Measurements from ENCODE around the gene TPGS1. TPM values are rescaled to one million over a fixed set of nuclear protein-coding genes. Genes with fewer than 3 reads are reported as not detected.
A peak's percentile ranks its signal among the peaks of the same experiment; 100 is the strongest.
"Not testable (repeated sequence)": the region's sequence is repeated elsewhere in the genome, so short reads cannot be mapped to it uniquely, and the experiment has no call there.

TPGS1 gene
- total RNA-seq, 6 experiments from 2014 or later: 20.2 to 24.7 (median 21.1) TPM

- H3K4me3 Mint-ChIP-seq: no peak overlapping the region
Measured at GRCh38 chr19:474126-475078, 32.9 kb upstream of the TPGS1 start.

GRCh38 chr19:475360-475759 lies 31.9 kb upstream of the TPGS1 start:
- Mint-ChIP-seq H3K9me3 (peaks cover 8% of the 10 kb centered on the region), H3K27me3 (ENCODE audit: insufficient read depth) (no peaks in the 10 kb centered on the region; the same call in none of the 2 replicates), H3K36me3 (ENCODE audit: low read depth) (peaks cover 7% of the 10 kb centered on the region), H3K4me1 (ENCODE audit: low read depth) (peaks cover 11% of the 10 kb centered on the region), H3K27ac (no peak overlapping the region), H3K4me3 (no peak overlapping the region)
- DNase-seq: no peak
- TF ChIP-seq CTCF (IDR thresholded peaks at IDR 0.05): no peak

More at GRCh38 chr19:474126-475078, 32.9 kb upstream of the TPGS1 start:
- TF ChIP-seq CTCF (IDR thresholded peaks at IDR 0.05): no peak
- no peak for DNase-seq
- H3K9me3 Mint-ChIP-seq: no peaks in the 10 kb centered on the region
- no peaks in the 10 kb centered on the region; the same call in 1 of the 2 replicates for H3K27me3 Mint-ChIP-seq (ENCODE audit: insufficient read depth)
- peaks cover 6% of the 10 kb centered on the region for H3K4me1 Mint-ChIP-seq (ENCODE audit: low read depth)
- H3K27ac Mint-ChIP-seq: no peak overlapping the region
- H3K36me3 Mint-ChIP-seq (ENCODE audit: low read depth): no peaks in the 10 kb centered on the region

GRCh38 chr19:478236-478903 lies 28.9 kb upstream of the TPGS1 start:
- H3K9me3 Mint-ChIP-seq: peaks cover 31% of the 10 kb centered on the region
- no peaks in the 10 kb centered on the region; the same call in none of the 2 replicates for H3K27me3 Mint-ChIP-seq (ENCODE audit: insufficient read depth)
- no peak for TF ChIP-seq CTCF (IDR thresholded peaks at IDR 0.05)
- H3K36me3 Mint-ChIP-seq (ENCODE audit: low read depth): peaks cover 13% of the 10 kb centered on the region
- H3K27ac Mint-ChIP-seq: no peak overlapping the region
- H3K4me3 Mint-ChIP-seq: no peak overlapping the region
- no peak for DNase-seq
- 0 out of 2 replicates have a peak, but pooled peaks cover 5% of the 10 kb centered on the region for H3K4me1 Mint-ChIP-seq (ENCODE audit: low read depth)

GRCh38 chr19:478976-479375 lies 28.3 kb upstream of the TPGS1 start:
- no peak for TF ChIP-seq CTCF (IDR thresholded peaks at IDR 0.05)
- Mint-ChIP-seq H3K4me1 (ENCODE audit: low read depth) (0 out of 2 replicates have a peak, but pooled peaks cover 5% of the 10 kb centered on the region), H3K27me3 (ENCODE audit: insufficient read depth) (no peaks in the 10 kb centered on the region; the same call in none of the 2 replicates), H3K9me3 (peaks cover 31% of the 10 kb centered on the region), H3K4me3 (no peak overlapping the region), H3K27ac (no peak overlapping the region), H3K36me3 (ENCODE audit: low read depth) (peaks cover 13% of the 10 kb centered on the region)
- no peak for DNase-seq

- Mint-ChIP-seq H3K27ac (peak overlapping the region; percentile 65; the same call in 1 of the 2 replicates), H3K4me1 (ENCODE audit: low read depth) (0 out of 2 replicates have a peak, but pooled peaks cover 5% of the 10 kb centered on the region), H3K36me3 (ENCODE audit: low read depth) (peaks cover 13% of the 10 kb centered on the region), H3K9me3 (peaks cover 31% of the 10 kb centered on the region), H3K4me3 (peak overlapping the region; percentile 37; the same call in 1 of the 2 replicates), H3K27me3 (ENCODE audit: insufficient read depth) (peaks cover 3% of the 10 kb centered on the region)
- TF ChIP-seq CTCF (IDR thresholded peaks at IDR 0.05): peak; percentile 67; the same call in 1 of the 2 replicates
- peak; percentile 11 for DNase-seq
Measured at GRCh38 chr19:480016-480855, 27.1 kb upstream of the TPGS1 start.

- H3K9me3 Mint-ChIP-seq: peaks cover 31% of the 10 kb centered on the region
- H3K4me3 Mint-ChIP-seq; H3K27me3 Mint-ChIP-seq (ENCODE audit: insufficient read depth); H3K27ac Mint-ChIP-seq; DNase-seq: not testable (repeated sequence)
- H3K4me1 Mint-ChIP-seq (ENCODE audit: low read depth): peaks cover 11% of the 10 kb centered on the region; the same call in 1 of the 2 replicates
- H3K36me3 Mint-ChIP-seq (ENCODE audit: low read depth): peaks cover 13% of the 10 kb centered on the region
Measured at GRCh38 chr19:481100-481499, 26.2 kb upstream of the TPGS1 start.

Measured in HFFc6 (cell line).